ENCODE results near the gene PRKRA. TPM values are rescaled to one million over a fixed set of nuclear protein-coding genes. Genes with fewer than 3 reads are reported as not detected.

The PRKRA gene
- total and polyA plus RNA-seq, 2 of the 13 experiments (the other 11 are each of a cell fraction or from before 2014, with no cell fraction given): 53.1 to 74.7 TPM

DNA sequence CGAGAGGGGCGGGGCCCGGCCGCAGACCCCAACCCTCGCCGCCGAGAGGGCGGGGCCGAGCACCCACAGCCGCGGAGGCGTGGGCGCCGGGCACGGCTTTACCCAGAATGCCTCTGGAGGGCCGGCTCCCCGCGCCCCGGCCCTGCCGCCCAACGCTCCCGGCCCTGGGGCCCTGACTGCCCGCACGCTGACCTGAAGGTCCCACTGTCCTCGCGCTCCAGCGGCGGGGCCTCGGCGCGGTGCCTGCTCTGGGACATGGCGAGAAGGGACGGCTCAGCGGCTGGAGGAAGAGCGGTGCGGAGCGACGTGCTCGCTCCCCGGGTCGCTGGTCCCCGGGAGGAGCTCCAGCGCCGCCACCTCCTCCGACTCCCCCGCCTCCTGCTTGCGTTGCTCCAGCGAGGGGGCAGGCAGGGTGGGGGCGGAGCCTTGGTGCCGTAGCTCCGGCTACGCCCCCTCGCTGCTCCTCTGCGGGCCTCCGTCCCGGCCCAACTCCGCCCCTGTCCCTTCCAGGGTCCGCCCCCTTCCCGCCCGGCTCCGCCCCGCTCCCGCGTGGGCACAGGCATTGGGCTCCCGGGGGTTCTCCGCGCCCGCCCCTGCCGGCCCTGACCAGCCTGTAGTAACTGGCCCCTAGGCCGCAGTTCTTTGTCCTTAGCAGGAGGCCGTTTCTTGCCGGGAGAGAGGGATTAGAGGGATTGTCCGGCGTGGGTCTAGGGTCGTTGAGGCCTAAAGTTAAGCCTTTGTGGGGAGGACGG lies at the start of gene PRKRA, which contains the start of gene PJVK (continued):
- TF ChIP-seq, protein P1, sequence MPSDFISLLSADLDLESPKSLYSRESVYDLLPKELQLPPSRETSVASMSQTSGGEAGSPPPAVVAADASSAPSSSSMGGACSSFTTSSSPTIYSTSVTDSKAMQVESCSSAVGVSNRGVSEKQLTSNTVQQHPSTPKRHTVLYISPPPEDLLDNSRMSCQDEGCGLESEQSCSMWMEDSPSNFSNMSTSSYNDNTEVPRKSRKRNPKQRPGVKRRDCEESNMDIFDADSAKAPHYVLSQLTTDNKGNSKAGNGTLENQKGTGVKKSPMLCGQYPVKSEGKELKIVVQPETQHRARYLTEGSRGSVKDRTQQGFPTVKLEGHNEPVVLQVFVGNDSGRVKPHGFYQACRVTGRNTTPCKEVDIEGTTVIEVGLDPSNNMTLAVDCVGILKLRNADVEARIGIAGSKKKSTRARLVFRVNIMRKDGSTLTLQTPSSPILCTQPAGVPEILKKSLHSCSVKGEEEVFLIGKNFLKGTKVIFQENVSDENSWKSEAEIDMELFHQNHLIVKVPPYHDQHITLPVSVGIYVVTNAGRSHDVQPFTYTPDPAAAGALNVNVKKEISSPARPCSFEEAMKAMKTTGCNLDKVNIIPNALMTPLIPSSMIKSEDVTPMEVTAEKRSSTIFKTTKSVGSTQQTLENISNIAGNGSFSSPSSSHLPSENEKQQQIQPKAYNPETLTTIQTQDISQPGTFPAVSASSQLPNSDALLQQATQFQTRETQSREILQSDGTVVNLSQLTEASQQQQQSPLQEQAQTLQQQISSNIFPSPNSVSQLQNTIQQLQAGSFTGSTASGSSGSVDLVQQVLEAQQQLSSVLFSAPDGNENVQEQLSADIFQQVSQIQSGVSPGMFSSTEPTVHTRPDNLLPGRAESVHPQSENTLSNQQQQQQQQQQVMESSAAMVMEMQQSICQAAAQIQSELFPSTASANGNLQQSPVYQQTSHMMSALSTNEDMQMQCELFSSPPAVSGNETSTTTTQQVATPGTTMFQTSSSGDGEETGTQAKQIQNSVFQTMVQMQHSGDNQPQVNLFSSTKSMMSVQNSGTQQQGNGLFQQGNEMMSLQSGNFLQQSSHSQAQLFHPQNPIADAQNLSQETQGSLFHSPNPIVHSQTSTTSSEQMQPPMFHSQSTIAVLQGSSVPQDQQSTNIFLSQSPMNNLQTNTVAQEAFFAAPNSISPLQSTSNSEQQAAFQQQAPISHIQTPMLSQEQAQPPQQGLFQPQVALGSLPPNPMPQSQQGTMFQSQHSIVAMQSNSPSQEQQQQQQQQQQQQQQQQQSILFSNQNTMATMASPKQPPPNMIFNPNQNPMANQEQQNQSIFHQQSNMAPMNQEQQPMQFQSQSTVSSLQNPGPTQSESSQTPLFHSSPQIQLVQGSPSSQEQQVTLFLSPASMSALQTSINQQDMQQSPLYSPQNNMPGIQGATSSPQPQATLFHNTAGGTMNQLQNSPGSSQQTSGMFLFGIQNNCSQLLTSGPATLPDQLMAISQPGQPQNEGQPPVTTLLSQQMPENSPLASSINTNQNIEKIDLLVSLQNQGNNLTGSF (CRISPR knock-in tag; IDR thresholded peaks at IDR 0.05): peak; percentile 19; the same call in 1 of the 2 replicates
- TF ChIP-seq MAFF (IDR thresholded peaks at IDR 0.05; ENCODE audit: low read depth, low read length) (no peak), IRF2 (CRISPR knock-in tag; IDR thresholded peaks at IDR 0.05) (peak; percentile 38; the same call in 1 of the 2 replicates), ZFP62 (CRISPR knock-in tag; IDR thresholded peaks at IDR 0.05) (no peak; the same call in 1 of the 2 replicates), KLF16 (CRISPR knock-in tag; IDR thresholded peaks at IDR 0.05) (peak in 1 of 2 experiments; percentile 98; a peak in 2 of 4 replicates), ZNF232 (CRISPR knock-in tag; IDR thresholded peaks at IDR 0.05; ENCODE audit: borderline replicate concordance) (peak; percentile 80; the same call in 1 of the 2 replicates), JUNB (CRISPR knock-in tag; IDR thresholded peaks at IDR 0.05; ENCODE audit: borderline replicate concordance) (no peak), TAF1 (CRISPR knock-in tag; IDR thresholded peaks at IDR 0.05) (peak; percentile 94), HIVEP1 (CRISPR knock-in tag; IDR thresholded peaks at IDR 0.05) (peak; percentile 84), U2AF2 (IDR thresholded peaks at IDR 0.05; ENCODE audit: low read depth, low read length) (no peak), ZNF558 (CRISPR knock-in tag; IDR thresholded peaks at IDR 0.05; ENCODE audit: borderline replicate concordance) (no peak), ARID2 (CRISPR knock-in tag; IDR thresholded peaks at IDR 0.05; ENCODE audit: borderline replicate concordance) (no peak), TBL1XR1 (IDR thresholded peaks at IDR 0.05; ENCODE audit: borderline replicate concordance, low read length, partially characterized antibody) (no peak), NFRKB (IDR thresholded peaks at IDR 0.05) (no peak), ZNF34 (CRISPR knock-in tag; IDR thresholded peaks at IDR 0.05; ENCODE audit: borderline replicate concordance) (peak; percentile 90), GABPB1 (CRISPR knock-in tag; IDR thresholded peaks at IDR 0.05) (peak; percentile 88; the same call in 1 of the 2 replicates), ZNF557 (CRISPR knock-in tag; IDR thresholded peaks at IDR 0.05) (0 out of 2 replicates have a peak, but pooled peaks have one; percentile 21)
- TF ChIP-seq, protein P2, sequence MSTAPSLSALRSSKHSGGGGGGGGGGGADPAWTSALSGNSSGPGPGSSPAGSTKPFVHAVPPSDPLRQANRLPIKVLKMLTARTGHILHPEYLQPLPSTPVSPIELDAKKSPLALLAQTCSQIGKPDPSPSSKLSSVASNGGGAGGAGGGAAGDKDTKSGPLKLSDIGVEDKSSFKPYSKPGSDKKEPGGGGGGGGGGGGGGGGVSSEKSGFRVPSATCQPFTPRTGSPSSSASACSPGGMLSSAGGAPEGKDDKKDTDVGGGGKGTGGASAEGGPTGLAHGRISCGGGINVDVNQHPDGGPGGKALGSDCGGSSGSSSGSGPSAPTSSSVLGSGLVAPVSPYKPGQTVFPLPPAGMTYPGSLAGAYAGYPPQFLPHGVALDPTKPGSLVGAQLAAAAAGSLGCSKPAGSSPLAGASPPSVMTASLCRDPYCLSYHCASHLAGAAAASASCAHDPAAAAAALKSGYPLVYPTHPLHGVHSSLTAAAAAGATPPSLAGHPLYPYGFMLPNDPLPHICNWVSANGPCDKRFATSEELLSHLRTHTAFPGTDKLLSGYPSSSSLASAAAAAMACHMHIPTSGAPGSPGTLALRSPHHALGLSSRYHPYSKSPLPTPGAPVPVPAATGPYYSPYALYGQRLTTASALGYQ (CRISPR knock-in tag; IDR thresholded peaks at IDR 0.05): peak; percentile 73
- TF ChIP-seq, protein P3, sequence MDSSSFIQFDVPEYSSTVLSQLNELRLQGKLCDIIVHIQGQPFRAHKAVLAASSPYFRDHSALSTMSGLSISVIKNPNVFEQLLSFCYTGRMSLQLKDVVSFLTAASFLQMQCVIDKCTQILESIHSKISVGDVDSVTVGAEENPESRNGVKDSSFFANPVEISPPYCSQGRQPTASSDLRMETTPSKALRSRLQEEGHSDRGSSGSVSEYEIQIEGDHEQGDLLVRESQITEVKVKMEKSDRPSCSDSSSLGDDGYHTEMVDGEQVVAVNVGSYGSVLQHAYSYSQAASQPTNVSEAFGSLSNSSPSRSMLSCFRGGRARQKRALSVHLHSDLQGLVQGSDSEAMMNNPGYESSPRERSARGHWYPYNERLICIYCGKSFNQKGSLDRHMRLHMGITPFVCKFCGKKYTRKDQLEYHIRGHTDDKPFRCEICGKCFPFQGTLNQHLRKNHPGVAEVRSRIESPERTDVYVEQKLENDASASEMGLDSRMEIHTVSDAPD (CRISPR knock-in tag; IDR thresholded peaks at IDR 0.05): 0 out of 2 replicates have a peak, but pooled peaks have one; percentile 14
